EL (cell line): ENCODE results near the gene BMP10.
A peak's percentile ranks its signal among the peaks of the same experiment; 100 is the strongest.

Experiments used
- DNase-seq: peaks from one replicate; pipeline ENCODE4 v3.0.0-alpha.2; 2016

The BMP10 gene

DNA sequence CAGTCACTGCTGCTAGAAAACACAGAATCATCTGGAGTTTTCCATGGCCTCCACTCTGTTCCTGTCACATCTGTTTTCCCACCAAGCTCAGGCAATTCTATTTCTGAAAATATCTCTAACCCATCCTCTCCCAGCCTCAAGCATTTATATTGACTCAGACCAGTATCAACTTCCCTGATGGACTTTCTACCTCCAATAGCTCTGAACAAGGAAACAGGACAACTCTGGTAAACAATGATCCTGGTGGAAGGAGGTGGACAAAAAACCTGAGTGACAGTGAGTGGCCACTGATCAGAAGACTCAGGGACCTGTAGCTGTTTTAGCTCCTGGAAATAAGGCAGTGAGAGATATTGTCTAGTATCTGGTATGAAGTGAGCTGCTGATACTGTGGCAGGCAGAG, 23.4 kb downstream of the BMP10 start:
- DNase-seq, result no peak

DNA sequence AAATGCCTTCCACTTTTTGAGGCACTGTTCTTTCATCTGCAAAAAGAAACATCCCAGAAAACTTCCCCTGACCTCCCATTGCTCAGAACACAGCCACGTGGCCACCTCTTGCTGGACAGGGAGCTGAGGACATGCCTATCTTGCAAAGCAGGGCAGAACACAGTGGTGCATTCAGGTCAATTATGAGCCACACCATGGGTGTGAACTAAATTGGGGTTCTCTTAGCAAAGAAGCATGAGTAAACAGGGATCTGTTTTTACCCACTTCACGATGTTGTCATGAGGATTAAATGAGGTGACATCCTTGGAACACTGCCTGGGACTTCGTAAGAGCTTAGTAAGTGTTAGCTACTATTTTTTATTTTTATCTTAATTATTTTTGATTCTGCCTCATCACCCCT, 25.1 kb downstream of the BMP10 start:
- no peak for DNase-seq

DNA sequence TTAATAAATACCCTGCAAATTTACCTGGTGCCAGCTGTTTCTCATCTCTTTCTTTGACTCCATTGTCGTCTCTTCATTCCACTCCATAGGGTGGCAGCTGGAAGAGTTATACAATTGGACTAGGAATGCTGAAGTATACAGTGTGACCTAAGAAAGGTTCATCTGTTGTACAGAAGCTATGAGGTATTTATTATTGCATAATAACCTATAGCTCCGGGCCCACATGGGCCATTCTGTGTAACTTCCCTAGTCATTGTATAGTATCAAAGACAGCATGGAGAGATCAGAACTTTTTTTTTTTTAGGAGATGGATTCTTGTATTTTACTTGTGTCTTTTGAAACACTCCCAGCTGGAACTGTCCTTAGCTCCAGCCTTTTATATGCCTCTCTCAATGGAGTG, 26.2 kb downstream of the BMP10 start:
- no peak for DNase-seq

DNA sequence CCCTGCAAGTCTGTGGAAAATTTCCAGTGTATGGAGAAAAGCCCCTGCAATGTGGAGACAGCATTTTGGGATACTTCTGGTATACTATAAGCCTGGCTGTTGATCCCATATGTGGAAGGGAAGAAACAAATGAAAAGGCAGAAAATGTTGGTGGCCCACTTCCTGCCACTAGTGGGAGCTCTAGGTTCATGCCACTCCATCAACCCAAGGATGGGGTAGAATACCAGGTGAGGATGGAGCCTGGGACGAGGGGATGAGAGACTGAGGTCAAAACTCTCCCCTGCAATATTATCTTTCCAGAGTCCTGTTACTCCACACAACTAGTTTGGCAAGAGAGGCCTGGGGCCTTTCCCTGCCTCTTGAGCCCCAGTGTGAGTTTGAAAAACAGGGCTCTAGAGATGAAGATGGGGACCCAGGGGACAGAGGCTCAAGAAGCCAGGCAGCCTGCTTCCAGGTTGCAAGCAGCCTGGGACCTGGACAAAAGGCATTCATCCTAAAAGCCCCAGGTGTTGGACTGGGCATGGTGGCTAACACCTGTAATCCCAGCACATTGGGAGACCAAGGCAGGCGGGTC, 31.9 kb downstream of the BMP10 start:
- peak; percentile 14 for DNase-seq

DNA sequence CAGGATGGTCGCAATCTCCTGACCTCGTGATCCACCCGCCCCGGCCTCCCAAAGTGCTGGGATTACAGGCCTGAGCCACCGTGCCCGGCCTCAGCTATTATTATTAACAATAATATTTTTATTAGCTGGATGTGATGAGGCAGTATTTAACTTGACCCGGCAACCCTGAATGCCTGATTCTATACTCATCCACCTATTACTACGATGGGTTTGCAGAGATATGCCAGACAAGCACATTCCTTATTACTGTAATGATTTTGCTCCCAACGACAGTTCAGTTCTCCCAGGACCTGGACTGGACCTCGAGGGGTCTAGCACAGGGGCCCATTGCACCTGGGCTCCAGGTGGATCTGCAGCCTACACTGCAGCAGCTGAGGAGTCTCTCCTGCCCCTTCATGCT, 32.6 kb downstream of the BMP10 start:
- DNase-seq, result peak; percentile 41

DNA sequence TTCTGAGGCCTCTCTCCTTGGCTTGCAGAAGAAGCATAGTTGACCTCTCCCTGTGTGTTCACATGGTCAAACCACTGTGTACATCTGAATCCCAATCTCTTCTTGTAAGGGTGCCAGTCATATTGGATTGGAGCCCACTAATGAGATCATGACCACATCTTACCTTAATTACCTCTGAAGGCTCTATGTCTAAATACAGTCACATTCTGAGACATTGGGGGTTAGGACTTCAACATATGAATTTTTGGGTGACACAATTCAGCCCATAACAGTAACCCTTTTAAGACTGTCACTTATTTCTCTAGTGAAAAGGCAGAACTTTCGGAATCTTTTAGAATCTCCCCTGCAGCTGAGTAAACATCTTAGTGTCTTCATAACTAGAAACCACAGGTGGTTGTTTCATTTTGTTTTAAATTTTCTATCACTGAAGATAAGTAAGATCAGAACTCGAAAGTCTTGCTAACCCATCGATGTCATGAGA, 33.3 kb downstream of the BMP10 start:
- DNase-seq, result peak; percentile 29

DNA sequence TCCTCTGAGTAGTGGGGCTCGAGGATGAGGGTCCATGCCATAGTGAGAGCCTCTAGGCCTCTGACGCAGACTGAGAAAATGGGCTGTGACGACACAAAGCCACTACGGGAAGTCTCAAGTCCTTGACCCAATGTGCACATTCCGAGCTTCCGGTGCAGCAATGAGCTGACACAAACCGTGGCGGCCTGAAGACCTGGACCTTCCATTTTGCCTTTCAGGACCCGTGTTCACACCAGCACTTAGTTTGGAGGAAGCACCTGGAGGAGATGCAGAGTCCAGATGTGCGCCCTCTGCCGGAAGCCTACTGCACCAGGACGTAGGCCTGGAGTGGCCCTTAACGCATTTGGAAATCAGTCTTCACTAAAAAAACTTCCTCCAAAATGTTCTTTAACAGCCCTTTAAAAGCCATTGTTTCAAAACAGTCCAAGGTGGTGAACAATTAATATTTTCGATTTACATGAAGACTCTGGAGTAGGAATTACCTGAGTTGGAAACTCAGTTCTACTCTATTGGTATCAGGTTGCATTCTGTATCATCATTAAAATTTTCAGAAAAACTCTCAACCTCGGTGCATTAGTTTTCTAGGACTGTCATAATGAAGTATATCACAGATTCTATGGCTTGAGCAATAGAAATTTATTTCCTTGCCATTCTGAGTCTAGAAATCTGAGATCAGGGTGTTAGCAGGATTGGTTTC, 33.9 kb downstream of the BMP10 start:
- no peak for DNase-seq

DNA sequence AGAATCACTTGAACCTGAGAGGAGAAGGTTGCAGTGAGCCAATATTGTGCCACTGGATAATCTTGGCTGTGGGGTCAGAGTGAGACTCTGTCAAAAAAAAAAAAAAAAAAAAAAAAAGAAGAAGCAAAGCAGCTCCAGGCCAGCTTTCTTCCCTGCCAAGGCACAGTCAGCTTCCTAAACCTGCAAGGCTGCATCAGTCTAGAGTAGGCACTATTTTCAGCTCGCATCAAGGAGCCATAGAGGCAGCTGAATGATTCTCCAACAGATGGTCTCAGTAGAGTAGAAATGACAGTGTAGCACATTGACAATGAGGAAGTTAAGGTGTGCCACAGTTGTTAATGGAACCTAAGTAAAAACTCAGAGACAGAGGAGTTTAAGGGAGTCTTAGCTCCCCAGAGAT, 35.6 kb downstream of the BMP10 start:
- DNase-seq, result no peak

DNA sequence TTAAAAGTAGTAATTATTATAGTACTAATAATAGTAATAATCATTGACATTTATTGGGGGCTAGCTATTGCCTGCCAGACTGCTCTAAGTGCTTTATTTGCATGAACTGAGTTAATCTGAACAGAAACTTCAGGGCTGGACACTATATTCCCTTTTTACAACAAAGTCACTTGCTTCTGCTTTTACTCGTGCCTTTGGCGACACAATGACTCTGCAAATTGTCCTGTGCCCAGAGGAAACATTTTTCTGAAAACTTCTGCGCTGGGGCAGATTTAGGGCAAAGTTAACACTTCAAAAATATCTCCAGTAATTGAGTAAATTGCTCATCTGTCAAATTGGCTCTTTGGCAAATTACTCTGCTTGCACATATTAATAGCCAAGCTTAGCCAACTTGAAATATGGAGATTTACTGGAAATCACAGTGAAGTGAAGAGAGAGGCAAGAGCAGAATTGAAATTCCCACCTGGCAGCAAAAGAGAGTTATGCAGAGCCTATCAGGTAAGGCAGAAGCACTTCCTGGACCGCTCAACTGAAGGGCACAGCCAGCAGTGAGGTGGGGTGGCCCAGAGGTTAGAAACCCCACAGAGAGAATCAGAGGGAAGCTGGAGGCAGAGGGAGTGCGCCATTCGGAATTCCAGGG, 36.3 kb downstream of the BMP10 start:
- no peak for DNase-seq

DNA sequence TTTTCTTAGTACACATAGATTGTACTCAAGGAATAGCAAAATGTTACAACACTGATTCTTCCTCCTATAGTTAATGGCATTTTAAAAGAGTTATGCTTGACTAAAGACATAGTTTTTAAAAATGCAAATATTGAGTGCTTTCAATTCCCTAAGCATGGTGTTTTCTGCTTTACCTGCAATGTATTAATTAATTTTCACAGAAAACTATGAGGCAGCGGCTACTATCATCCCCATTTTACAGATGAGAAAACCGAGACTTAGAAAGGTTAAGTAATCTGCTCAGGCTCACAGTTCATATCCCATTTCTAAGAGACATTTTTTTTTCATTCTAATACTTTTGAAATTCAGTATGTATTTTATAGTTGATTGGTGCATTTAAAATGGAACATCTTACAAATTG, 38.0 kb downstream of the BMP10 start:
- DNase-seq, result no peak

DNA sequence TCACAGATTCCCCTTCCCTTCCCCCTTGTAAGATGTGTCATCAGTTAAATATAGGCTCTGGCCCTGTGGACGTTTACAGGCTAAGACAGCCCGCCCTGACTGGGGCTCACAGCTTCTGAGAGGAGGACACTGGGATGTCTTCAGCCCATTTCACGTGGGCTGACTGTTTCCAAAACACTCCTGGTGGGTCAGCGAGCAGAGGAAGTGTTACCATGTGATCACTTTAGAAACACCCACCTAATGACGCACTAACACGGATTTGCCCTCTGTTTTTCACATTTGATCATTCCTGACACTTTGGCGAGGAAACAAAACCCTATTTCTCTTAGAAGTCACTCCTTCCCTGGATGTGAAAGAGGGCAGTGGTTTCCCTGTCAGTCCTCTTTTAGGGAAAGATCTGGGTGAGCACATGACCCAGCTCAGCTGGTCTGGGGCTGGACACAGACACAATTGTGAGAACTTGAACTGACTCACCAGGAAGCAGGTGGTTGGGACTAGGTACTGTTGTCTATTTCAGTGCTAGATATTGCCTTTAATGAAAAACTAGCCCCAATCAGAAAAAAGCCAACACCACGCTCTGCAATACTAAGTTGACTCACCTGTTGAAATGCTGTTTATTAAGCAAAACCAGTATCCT, 38.8 kb downstream of the BMP10 start:
- DNase-seq, result peak; percentile 53

DNA sequence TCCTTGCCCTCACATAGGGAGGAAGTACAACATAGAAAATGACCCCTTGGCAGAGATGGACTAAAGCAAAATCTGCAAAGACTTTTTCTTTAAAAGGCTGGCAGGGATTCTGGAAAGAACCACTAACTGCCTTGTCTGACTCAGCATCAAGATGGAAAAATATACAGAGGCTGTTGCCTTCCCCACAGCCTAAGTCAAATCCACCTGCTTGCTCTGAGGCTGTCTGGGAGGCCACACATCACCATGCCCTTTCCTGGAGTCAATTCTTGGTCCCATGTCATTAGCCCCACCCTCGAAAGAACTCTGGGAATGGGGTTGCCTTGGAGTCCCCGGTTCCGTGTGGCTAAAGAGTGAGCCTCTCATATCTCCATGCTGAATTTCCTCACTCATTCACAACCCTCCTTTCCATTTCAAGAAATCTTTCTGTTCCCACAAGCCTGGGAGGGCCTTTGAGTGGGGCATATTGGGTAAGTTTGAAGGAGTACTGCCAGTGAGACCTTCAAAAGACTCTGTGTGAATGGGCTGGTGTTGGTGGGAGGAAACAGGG, 39.4 kb downstream of the BMP10 start:
- peak; percentile 32 for DNase-seq

DNA sequence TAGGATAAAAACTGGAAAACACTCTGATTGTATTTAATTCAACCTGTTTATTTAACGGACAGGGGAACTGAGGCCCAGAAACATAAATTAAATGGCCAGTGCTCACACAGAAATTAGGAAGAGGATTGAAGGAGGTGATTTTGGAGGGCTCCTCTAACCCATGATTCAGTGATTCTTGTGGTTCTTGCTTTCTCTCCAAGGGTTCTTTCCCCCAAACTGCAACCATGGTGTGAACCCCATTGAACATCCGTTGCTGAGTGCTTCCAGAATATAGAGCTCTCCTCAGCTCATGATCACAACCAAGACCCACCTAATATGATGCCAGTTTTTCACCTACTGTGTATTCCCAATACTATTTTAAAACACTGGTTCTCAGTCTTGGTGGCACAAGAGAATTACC, 41.4 kb downstream of the BMP10 start:
- DNase-seq, result no peak

DNA sequence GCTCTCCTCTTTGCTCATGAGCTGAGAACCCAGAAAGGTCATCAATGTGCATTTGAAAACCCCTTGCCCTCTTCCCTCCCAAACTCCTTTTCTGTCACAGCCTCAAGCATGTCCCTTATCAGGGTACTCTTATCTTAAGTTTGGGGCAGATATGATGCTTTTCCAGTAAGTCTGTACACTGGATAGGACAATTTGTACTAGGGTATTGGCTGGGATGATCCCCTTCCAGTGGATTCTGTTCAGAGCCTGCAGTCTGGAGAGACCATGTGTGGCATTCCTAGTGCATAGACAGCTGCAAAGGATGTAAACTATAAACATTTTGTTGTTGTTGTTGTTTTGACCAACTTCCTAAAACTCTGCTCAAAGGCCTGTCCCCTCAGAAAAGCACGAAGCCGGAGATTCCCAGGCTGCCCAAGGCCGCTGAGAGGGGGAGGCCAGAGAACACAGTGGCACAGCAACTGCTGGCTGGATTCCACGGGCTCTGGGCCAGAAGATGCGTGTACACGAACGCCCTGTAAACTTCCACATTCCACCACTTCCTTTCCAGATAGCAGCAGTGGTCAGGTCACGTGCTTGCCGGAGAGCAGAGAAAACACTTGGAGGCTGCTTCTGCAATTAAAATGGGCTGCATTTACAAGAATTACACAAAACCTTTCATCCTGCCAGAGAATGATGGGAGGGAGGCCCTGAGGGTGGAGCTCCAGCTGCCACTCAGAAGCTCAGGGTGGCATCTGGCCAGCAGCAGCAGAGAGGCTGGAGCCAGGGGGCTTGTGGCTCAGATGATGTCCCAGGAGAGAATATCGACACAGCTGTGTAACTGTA, 42.1 kb downstream of the BMP10 start:
- DNase-seq, result peak; percentile 98

DNA sequence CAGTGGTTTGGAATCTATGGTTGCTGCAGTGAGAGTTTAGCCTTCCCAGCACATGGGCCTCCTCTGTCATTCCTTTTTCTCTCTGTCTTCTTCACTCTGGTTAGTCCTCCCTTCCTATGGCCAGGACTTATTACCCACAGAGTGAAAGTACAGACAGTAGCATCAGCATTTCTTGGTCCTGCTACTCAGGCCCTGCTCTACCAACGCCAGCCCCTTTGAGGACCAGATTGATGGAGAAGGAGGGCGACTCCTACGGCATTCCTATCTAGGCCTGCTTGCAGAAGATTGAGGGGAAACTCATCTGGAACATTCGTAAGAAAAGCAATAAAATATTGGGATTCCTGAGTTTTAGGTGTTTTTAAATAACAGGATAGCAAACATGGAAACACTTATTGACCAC, 43.5 kb downstream of the BMP10 start:
- DNase-seq, result peak; percentile 21

DNA sequence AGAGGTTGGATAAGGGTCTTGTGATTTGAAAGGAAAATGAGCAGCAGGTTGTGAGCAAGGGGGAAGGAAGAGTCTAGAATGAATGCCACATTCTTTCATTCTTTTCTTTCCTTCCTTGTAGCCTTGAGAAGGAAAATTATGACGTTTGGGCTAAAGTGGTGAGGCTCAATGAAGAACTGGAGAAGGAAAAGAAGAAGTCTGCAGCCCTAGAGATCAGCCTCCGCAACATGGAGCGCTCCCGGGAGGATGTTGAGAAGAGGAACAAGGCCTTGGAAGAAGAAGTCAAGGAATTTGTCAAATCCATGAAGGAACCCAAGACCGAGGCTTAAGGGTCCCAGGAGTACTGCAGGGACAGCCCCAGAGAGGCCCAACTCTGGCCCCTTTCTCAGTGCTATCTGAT, 45.3 kb downstream of the BMP10 start:
- no peak for DNase-seq

DNA sequence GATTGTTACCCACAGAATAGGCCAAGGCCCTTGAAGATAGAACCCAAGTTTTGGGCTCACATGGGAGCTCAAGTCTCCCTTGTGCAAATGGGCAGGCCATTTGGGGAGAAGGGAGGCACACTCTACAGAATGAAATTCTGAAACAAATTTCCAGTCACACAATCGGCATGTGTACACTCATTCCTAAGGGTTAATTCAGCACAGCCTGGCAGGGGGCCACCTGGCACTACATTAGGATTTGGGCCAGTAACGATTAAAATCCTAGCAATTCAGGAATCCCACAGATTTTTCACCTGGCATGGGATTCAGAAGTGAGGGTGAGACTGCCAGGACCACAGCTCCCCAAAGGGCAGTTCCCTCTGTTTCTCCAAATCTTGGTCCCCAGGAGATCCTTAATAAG, 46.4 kb downstream of the BMP10 start:
- peak; percentile 90 for DNase-seq

DNA sequence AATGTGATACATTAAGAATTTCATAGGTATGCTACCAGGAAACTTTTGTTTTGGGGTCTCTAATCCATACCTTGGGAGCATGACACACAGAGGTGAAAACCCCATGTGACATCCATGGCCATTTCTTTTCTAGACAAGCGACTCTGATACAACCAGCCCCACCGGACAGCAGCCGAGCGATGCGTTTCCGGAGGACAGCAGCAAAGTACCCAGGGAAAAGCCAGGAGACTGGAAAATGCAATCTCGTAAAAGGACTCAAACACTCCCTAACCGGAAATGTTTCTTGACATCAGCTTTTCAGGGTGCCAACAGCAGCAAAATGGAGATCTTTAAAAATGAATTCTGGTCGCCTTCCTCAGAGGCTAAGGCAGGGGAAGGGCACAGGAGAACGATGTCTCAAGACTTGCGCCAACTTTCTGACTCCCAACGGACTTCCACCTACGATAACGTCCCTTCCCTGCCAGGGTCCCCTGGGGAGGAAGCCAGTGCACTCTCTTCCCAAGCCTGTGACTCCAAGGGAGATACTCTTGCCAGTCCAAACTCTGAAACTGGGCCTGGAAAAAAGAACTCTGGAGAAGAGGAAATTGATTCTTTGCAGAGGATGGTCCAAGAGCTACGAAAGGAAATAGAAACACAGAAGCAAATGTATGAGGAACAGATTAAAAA, 48.9 kb downstream of the BMP10 start:
- DNase-seq, result no peak

DNA sequence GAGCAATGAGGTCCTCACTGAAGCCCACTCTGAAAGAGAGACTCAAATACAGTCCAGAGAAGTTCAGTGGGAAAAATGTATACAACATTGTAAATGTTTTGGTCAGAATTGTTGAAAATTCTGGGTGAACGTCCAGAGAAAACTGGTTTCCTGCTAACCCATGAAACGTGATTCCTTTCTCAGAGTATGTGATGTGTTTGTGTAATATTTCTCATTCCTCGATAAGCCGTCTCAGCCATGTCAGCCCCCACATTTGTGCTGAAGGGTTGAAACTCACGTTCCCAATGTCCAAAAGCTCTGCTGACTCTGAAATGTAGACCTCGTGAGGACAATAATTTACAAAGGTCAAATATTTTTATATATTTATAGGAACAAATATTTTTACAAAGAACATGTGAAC, 51.6 kb downstream of the BMP10 start:
- DNase-seq, result no peak

DNA sequence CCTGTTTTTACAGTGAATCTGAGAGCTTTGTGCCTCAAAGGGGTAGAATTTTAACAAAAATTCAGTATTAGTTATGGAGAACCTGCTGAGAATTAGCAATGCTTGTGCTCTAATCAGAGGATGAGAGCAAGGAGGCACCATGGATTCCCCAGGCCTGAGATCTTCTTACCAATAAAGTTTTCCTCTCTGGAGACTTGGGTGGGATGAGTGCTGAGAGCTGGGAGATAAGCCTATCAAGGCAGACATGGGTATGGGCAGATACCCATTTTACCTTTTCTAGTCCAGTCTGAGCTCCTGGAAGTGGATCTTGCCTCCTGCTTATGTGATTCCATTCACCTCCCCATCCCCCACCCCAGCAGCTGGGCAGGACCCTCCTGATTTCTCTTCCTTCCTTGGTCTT, 53.9 kb downstream of the BMP10 start:
- DNase-seq, result no peak
